HCT116 (cell line): ENCODE measurements around the gene JSRP1.

Experiments
- ATF3 ChIP-seq: IDR thresholded peaks from 2 replicates; pipeline ENCODE4 v1.6.1; 2012
- CTCF ChIP-seq, 3 experiments: fragments of 200-600 bp in 1 of 3; sonication (generic) in 1 of 3; IDR thresholded peaks in 2 of 3; conservative IDR thresholded peaks in 1 of 3; 2 replicates each; pipeline ENCODE4 v1.5.1; 2012 to 2017; ENCODE audit warnings: low read depth in 2 of 3, low read length in 2 of 3, antibody characterized with exemption in 1 of 3, borderline replicate concordance in 1 of 3, control low read depth in 1 of 3, mild to moderate bottlenecking in 1 of 3, mixed read lengths in 1 of 3, mixed run types in 1 of 3, moderate library complexity in 1 of 3; ENCODE audit not compliant: insufficient read depth in 1 of 3
- MAX ChIP-seq: IDR thresholded peaks from 2 replicates; pipeline ENCODE4 v1.6.1; 2012
- POLR2AphosphoS5 ChIP-seq: IDR thresholded peaks from 2 replicates; pipeline ENCODE4 v1.6.1; 2011; ENCODE audit warnings: mild to moderate bottlenecking, low read depth, low read length, moderate library complexity
- RAD21 ChIP-seq: IDR thresholded peaks from 2 replicates; pipeline ENCODE4 v1.6.1; 2012; ENCODE audit warnings: low read depth, mild to moderate bottlenecking
- TCF7L2 ChIP-seq: IDR thresholded peaks from 2 replicates; pipeline ENCODE4 v1.7.0; 2011; ENCODE audit warnings: borderline replicate concordance, inconsistent platforms; ENCODE audit not compliant: insufficient read depth, insufficient read length; ENCODE audit errors: extremely low read depth
- YY1 ChIP-seq: IDR thresholded peaks from 2 replicates; pipeline ENCODE4 v1.6.1; 2011; ENCODE audit warnings: low read length, low read depth, moderate library complexity, mild to moderate bottlenecking; ENCODE audit not compliant: insufficient replicate concordance; ENCODE audit errors: extremely low read depth
- ZBTB33 ChIP-seq: IDR thresholded peaks from 2 replicates; pipeline ENCODE4 v1.6.1; 2011; ENCODE audit warnings: mild to moderate bottlenecking, low read length, moderate library complexity; ENCODE audit not compliant: insufficient replicate concordance; ENCODE audit errors: extremely low read depth

GRCh38 chr19:2252797-2253105 lies 3.5 kb downstream of the JSRP1 start:
- TF ChIP-seq MAX: no peak
- TF ChIP-seq POLR2AphosphoS5: no peak
- no peak for TF ChIP-seq RAD21
- TF ChIP-seq CTCF (IDR thresholded peaks at IDR 0.05 in 2 of 3, conservative IDR thresholded peaks at IDR 0.05 in 1 of 3; ENCODE audit: borderline replicate concordance in 1 of 3, insufficient read depth in 1 of 3, low read depth in 2 of 3, low read length in 2 of 3): no peak
- no peak for TF ChIP-seq YY1
- no peak for TF ChIP-seq TCF7L2
- no peak for TF ChIP-seq ZBTB33
- no peak for TF ChIP-seq ATF3
